ENCODE results near the gene EPHB1.

The EPHB1 gene

GRCh38 chr3:134794950-134795745 is at the start of gene EPHB1:
Gene EPHB1, plus strand, starts transcription at chr3:134795260.
- H3K9ac ChIP-seq (ENCODE audit: low read depth, low read length) = peak within 1 kb of the TSS; percentile 65
- H3K4me1 ChIP-seq (ENCODE audit: control insufficient read depth, insufficient read depth, low read length) = peaks cover 2% of the 10 kb centered on the region
- no peaks in the 10 kb centered on the region for H3K36me3 ChIP-seq (ENCODE audit: control insufficient read depth, insufficient read depth, low read length)
- peak within 1 kb of the TSS; percentile 70 for H3K4me3 ChIP-seq (ENCODE audit: low read depth, low read length)
- peaks cover 59% of the 10 kb centered on the region for H3K27me3 ChIP-seq (ENCODE audit: control insufficient read depth, insufficient read depth, low read length)
- no peaks in the 10 kb centered on the region for H3K9me3 ChIP-seq (ENCODE audit: control insufficient read depth, insufficient read depth, low read length)

GRCh38 chr3:134748698-134749097 is 46.4 kb upstream of the EPHB1 start:
- Histone ChIP-seq H3K4me3 (ENCODE audit: low read depth, low read length) (no peak overlapping the region), H3K9me3 (ENCODE audit: control insufficient read depth, insufficient read depth, low read length) (no peaks in the 10 kb centered on the region), H3K4me1 (ENCODE audit: control insufficient read depth, insufficient read depth, low read length) (no peaks in the 10 kb centered on the region), H3K27me3 (ENCODE audit: control insufficient read depth, insufficient read depth, low read length) (no peaks in the 10 kb centered on the region), H3K36me3 (ENCODE audit: control insufficient read depth, insufficient read depth, low read length) (no peaks in the 10 kb centered on the region), H3K9ac (ENCODE audit: low read depth, low read length) (no peak overlapping the region)

GRCh38 chr3:134749174-134749573 is 45.9 kb upstream of the EPHB1 start:
- no peak overlapping the region for H3K4me3 ChIP-seq (ENCODE audit: low read depth, low read length)
- H3K9ac ChIP-seq (ENCODE audit: low read depth, low read length) = no peak overlapping the region
- no peaks in the 10 kb centered on the region for H3K4me1 ChIP-seq (ENCODE audit: control insufficient read depth, insufficient read depth, low read length)
- H3K27me3 ChIP-seq (ENCODE audit: control insufficient read depth, insufficient read depth, low read length) = no peaks in the 10 kb centered on the region
- H3K36me3 ChIP-seq (ENCODE audit: control insufficient read depth, insufficient read depth, low read length) = no peaks in the 10 kb centered on the region
- H3K9me3 ChIP-seq (ENCODE audit: control insufficient read depth, insufficient read depth, low read length) = no peaks in the 10 kb centered on the region

- H3K4me3 ChIP-seq (ENCODE audit: low read depth, low read length) = no peak overlapping the region
- no peaks in the 10 kb centered on the region for H3K9me3 ChIP-seq (ENCODE audit: control insufficient read depth, insufficient read depth, low read length)
- H3K9ac ChIP-seq (ENCODE audit: low read depth, low read length) = no peak overlapping the region
- no peaks in the 10 kb centered on the region for H3K27me3 ChIP-seq (ENCODE audit: control insufficient read depth, insufficient read depth, low read length)
- H3K36me3 ChIP-seq (ENCODE audit: control insufficient read depth, insufficient read depth, low read length) = no peaks in the 10 kb centered on the region
- H3K4me1 ChIP-seq (ENCODE audit: control insufficient read depth, insufficient read depth, low read length) = no peaks in the 10 kb centered on the region
Measured at GRCh38 chr3:134749802-134750553, 45.1 kb upstream of the EPHB1 start.

- Histone ChIP-seq H3K27me3 (ENCODE audit: control insufficient read depth, insufficient read depth, low read length) (no peaks in the 10 kb centered on the region), H3K4me3 (ENCODE audit: low read depth, low read length) (no peak overlapping the region), H3K9me3 (ENCODE audit: control insufficient read depth, insufficient read depth, low read length) (no peaks in the 10 kb centered on the region), H3K4me1 (ENCODE audit: control insufficient read depth, insufficient read depth, low read length) (no peaks in the 10 kb centered on the region), H3K36me3 (ENCODE audit: control insufficient read depth, insufficient read depth, low read length) (no peaks in the 10 kb centered on the region), H3K9ac (ENCODE audit: low read depth, low read length) (no peak overlapping the region)
Measured at GRCh38 chr3:134751831-134752230, 43.2 kb upstream of the EPHB1 start.

- peaks cover 2% of the 10 kb centered on the region for H3K27me3 ChIP-seq (ENCODE audit: control insufficient read depth, insufficient read depth, low read length)
- no peaks in the 10 kb centered on the region for H3K4me1 ChIP-seq (ENCODE audit: control insufficient read depth, insufficient read depth, low read length)
- no peak overlapping the region for H3K4me3 ChIP-seq (ENCODE audit: low read depth, low read length)
- no peak overlapping the region for H3K9ac ChIP-seq (ENCODE audit: low read depth, low read length)
- no peaks in the 10 kb centered on the region for H3K9me3 ChIP-seq (ENCODE audit: control insufficient read depth, insufficient read depth, low read length)
- H3K36me3 ChIP-seq (ENCODE audit: control insufficient read depth, insufficient read depth, low read length) = no peaks in the 10 kb centered on the region
Measured at GRCh38 chr3:134752761-134753461, 42.1 kb upstream of the EPHB1 start.

GRCh38 chr3:134753999-134754742 is 40.9 kb upstream of the EPHB1 start:
- H3K36me3 ChIP-seq (ENCODE audit: control insufficient read depth, insufficient read depth, low read length) = no peaks in the 10 kb centered on the region
- peaks cover 2% of the 10 kb centered on the region for H3K27me3 ChIP-seq (ENCODE audit: control insufficient read depth, insufficient read depth, low read length)
- H3K9me3 ChIP-seq (ENCODE audit: control insufficient read depth, insufficient read depth, low read length) = no peaks in the 10 kb centered on the region
- H3K9ac ChIP-seq (ENCODE audit: low read depth, low read length) = no peak overlapping the region
- H3K4me3 ChIP-seq (ENCODE audit: low read depth, low read length) = no peak overlapping the region
- no peaks in the 10 kb centered on the region for H3K4me1 ChIP-seq (ENCODE audit: control insufficient read depth, insufficient read depth, low read length)

- H3K36me3 ChIP-seq (ENCODE audit: control insufficient read depth, insufficient read depth, low read length) = no peaks in the 10 kb centered on the region
- no peak overlapping the region for H3K4me3 ChIP-seq (ENCODE audit: low read depth, low read length)
- H3K4me1 ChIP-seq (ENCODE audit: control insufficient read depth, insufficient read depth, low read length) = no peaks in the 10 kb centered on the region
- H3K9me3 ChIP-seq (ENCODE audit: control insufficient read depth, insufficient read depth, low read length) = no peaks in the 10 kb centered on the region
- no peak overlapping the region for H3K9ac ChIP-seq (ENCODE audit: low read depth, low read length)
- H3K27me3 ChIP-seq (ENCODE audit: control insufficient read depth, insufficient read depth, low read length) = peaks cover 2% of the 10 kb centered on the region
Measured at GRCh38 chr3:134754768-134755559, 40.1 kb upstream of the EPHB1 start.

- Histone ChIP-seq H3K27me3 (ENCODE audit: control insufficient read depth, insufficient read depth, low read length) (peaks cover 2% of the 10 kb centered on the region), H3K4me1 (ENCODE audit: control insufficient read depth, insufficient read depth, low read length) (no peaks in the 10 kb centered on the region), H3K4me3 (ENCODE audit: low read depth, low read length) (no peak overlapping the region), H3K36me3 (ENCODE audit: control insufficient read depth, insufficient read depth, low read length) (no peaks in the 10 kb centered on the region), H3K9me3 (ENCODE audit: control insufficient read depth, insufficient read depth, low read length) (no peaks in the 10 kb centered on the region), H3K9ac (ENCODE audit: low read depth, low read length) (no peak overlapping the region)
Measured at GRCh38 chr3:134755821-134756220, 39.2 kb upstream of the EPHB1 start.

GRCh38 chr3:134757549-134758069 is 37.5 kb upstream of the EPHB1 start:
- H3K36me3 ChIP-seq (ENCODE audit: control insufficient read depth, insufficient read depth, low read length) = no peaks in the 10 kb centered on the region
- H3K9ac ChIP-seq (ENCODE audit: low read depth, low read length) = no peak overlapping the region
- no peaks in the 10 kb centered on the region for H3K4me1 ChIP-seq (ENCODE audit: control insufficient read depth, insufficient read depth, low read length)
- no peaks in the 10 kb centered on the region for H3K9me3 ChIP-seq (ENCODE audit: control insufficient read depth, insufficient read depth, low read length)
- no peak overlapping the region for H3K4me3 ChIP-seq (ENCODE audit: low read depth, low read length)
- peaks cover 2% of the 10 kb centered on the region for H3K27me3 ChIP-seq (ENCODE audit: control insufficient read depth, insufficient read depth, low read length)
